ENCODE measurements around the gene SLAMF9. TPM values are rescaled to one million over a fixed set of nuclear protein-coding genes. Genes with fewer than 3 reads are reported as not detected.
A peak's percentile ranks its signal among the peaks of the same experiment; 100 is the strongest.

Gene SLAMF9
- total and polyA plus RNA-seq, 8 donors, result not detected

DNA sequence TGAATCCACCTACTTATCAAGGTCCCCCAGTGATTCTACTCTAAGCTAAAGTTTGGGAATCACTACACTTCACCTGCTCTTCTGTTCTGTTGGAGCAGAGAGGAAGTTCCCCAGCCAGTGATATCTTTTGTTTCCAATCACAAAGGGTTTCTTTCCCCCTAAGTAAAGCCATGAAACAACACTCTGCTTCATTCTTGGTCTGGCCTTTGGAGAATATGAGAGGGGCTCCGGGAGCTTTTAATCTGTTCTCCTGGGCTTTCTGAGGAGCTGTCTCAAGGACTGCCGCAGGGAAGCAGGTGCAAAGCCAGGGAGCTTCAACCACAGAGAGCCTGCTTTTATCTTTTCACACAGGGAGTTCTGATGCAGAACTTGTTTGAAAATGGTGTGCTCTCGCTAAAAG lies 10.1 kb upstream of the SLAMF9 start:
- no peak for FAIRE-seq
- no peak overlapping the region for H3K4me3 ChIP-seq

GRCh38 chr1:159962176-159962575 lies 8.1 kb upstream of the SLAMF9 start:
- intact Hi-C loops (cut with DNase I), result no loop called here
- DNase-seq (no peak), ATAC-seq (no peak), FAIRE-seq (no peak)
- 86 to 89% methylated on average over 11 of the region's 11 CpGs for WGBS, 2 donors
- Histone ChIP-seq H3K4me1 (peaks cover 7 to 10% (median 7%) of the 10 kb centered on the region in 3 donors), H3K9me3 (no peaks in the 10 kb centered on the region), H3K36me3 (no peaks in the 10 kb centered on the region), H3K27ac (no peak overlapping the region), H3K27me3 (no peaks in the 10 kb centered on the region), H3K4me3 (no peak overlapping the region)
- TF ChIP-seq CTCF (IDR thresholded peaks at IDR 0.05), result no peak

More for the DNA sequence above, 10.1 kb upstream of the SLAMF9 start:
- WGBS, 2 donors, result 20 to 24% methylated on average over 3 of the region's 3 CpGs
- Histone ChIP-seq H3K9me3 (no peaks in the 10 kb centered on the region), H3K36me3 (no peaks in the 10 kb centered on the region), H3K27ac (no peak overlapping the region), H3K4me1 (no peaks in the 10 kb centered on the region), H3K27me3 (no peaks in the 10 kb centered on the region)
- TF ChIP-seq CTCF (IDR thresholded peaks at IDR 0.05), result no peak
- DNase-seq (no peak), ATAC-seq (no peak)
- intact Hi-C loops (cut with DNase I), result no loop called here

GRCh38 chr1:159961636-159962035 lies 7.6 kb upstream of the SLAMF9 start:
- ATAC-seq (no peak), DNase-seq (no peak), FAIRE-seq (no peak)
- Histone ChIP-seq H3K4me1 (peaks cover 7 to 10% (median 7%) of the 10 kb centered on the region in 3 donors), H3K27me3 (no peaks in the 10 kb centered on the region), H3K27ac (no peak overlapping the region), H3K4me3 (no peak overlapping the region), H3K36me3 (no peaks in the 10 kb centered on the region), H3K9me3 (no peaks in the 10 kb centered on the region)
- WGBS, 2 donors, result 86 to 87% methylated on average over 15 of the region's 15 CpGs
- intact Hi-C loops (cut with DNase I), result no loop called here
- no peak for TF ChIP-seq CTCF (IDR thresholded peaks at IDR 0.05)

GRCh38 chr1:159960721-159961381 lies 6.8 kb upstream of the SLAMF9 start:
- FAIRE-seq (peak; percentile 68), DNase-seq (no peak), ATAC-seq (peak in 3 of 4 donors; percentile 33 to 60 (median 58))
- WGBS, 2 donors, result 48 to 56% methylated on average over 5 of the region's 5 CpGs
- H3K9me3 ChIP-seq, result no peaks in the 10 kb centered on the region
- H3K27ac ChIP-seq, result no peak overlapping the region
- no peaks in the 10 kb centered on the region for H3K36me3 ChIP-seq
- peaks cover 7 to 10% (median 7%) of the 10 kb centered on the region in 3 donors for H3K4me1 ChIP-seq
- TF ChIP-seq CTCF (IDR thresholded peaks at IDR 0.05), result no peak
- H3K27me3 ChIP-seq, result no peaks in the 10 kb centered on the region
- no peak overlapping the region for H3K4me3 ChIP-seq
- intact Hi-C loops (cut with DNase I), result no loop called here

- Histone ChIP-seq H3K27me3 (no peaks in the 10 kb centered on the region), H3K36me3 (no peaks in the 10 kb centered on the region), H3K27ac (no peak overlapping the region), H3K4me3 (no peak overlapping the region), H3K4me1 (peaks cover 7 to 10% (median 7%) of the 10 kb centered on the region in 3 donors), H3K9me3 (no peaks in the 10 kb centered on the region)
- ATAC-seq (peak in 2 of 4 donors; percentile 28 to 43), FAIRE-seq (no peak), DNase-seq (no peak)
- intact Hi-C loops (cut with DNase I), result no loop called here
- TF ChIP-seq CTCF (IDR thresholded peaks at IDR 0.05), result no peak
- 55 to 72% methylated on average over 4 of the region's 4 CpGs for WGBS, 2 donors
Measured at GRCh38 chr1:159959451-159959850, 5.4 kb upstream of the SLAMF9 start.

Data from pancreas (tissue), 10 donors.